ENCODE measurements around the gene MOXD1.
A peak's percentile ranks its signal among the peaks of the same experiment; 100 is the strongest.
"Not testable (repeated sequence)": the region's sequence is repeated elsewhere in the genome, so short reads cannot be mapped to it uniquely, and the experiment has no call there.

MOXD1 gene

GRCh38 chr6:132354517-132355167 is 46.6 kb downstream of the MOXD1 start:
- H3K9me3 Mint-ChIP-seq = peaks cover 14% of the 10 kb centered on the region
- peak overlapping the region; percentile 73 for H3K4me3 Mint-ChIP-seq
- peaks cover 16% of the 10 kb centered on the region for H3K36me3 Mint-ChIP-seq
- peaks cover 47% of the 10 kb centered on the region for H3K4me1 Mint-ChIP-seq
- peak; percentile 95 for ATAC-seq (ENCODE audit: low read depth)
- H3K27me3 Mint-ChIP-seq = no peaks in the 10 kb centered on the region
- DNase-seq (ENCODE audit: low spot score in 2 of 2) = peak; percentile 81 to 87
- peak overlapping the region; percentile 91 for H3K27ac Mint-ChIP-seq

- not testable (repeated sequence) for ATAC-seq (ENCODE audit: low read depth); H3K27me3 Mint-ChIP-seq
- Mint-ChIP-seq H3K27ac (peak overlapping the region; percentile 91), H3K4me1 (peaks cover 42% of the 10 kb centered on the region), H3K36me3 (peaks cover 16% of the 10 kb centered on the region), H3K9me3 (peaks cover 12% of the 10 kb centered on the region), H3K4me3 (peak overlapping the region; percentile 59)
- peak in 1 of 2 donors; percentile 20 for DNase-seq (ENCODE audit: low spot score in 2 of 2)
Measured at GRCh38 chr6:132351986-132352385, 49.3 kb downstream of the MOXD1 start.

DNA sequence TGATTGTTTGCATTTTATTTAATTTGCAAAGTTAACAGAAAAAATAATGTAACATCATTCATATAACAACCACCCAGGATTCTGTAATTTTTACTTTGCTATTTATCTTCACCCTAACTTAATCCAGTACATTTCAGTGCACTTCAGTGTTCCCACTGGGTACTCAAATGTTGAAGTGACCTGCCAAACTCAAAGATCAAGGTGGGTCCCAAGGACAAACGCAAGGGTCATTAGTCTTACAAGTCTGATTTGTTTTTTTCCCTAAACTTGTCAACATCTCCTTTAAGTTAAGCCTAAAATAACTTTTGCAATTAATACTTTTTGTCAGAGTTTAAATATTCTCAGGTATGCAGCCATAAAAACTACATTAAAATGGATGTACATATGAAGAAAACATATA is 53.0 kb downstream of the MOXD1 start:
- no peak for ATAC-seq (ENCODE audit: low read depth)

DNA sequence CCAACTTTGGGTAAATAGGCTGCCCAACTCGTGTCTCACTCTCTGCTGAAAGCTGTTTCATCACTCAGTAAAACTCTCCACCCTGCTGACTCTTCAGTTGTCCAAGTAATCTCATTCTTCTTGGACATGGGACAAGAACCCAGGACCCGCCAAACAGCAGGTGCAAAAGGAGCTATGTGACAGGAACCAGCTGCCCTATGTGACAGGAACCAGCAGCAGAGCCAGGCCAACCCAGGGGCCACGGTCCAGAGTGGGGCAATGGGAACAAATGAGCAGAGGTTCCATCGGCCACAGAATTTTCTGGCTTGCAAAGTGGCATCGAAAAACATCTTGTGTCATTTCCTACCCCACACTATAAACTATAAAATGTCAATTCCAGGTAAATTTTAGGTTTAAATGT is 56.5 kb downstream of the MOXD1 start:
- H3K9me3 Mint-ChIP-seq = peaks cover 9% of the 10 kb centered on the region
- no peak for ATAC-seq (ENCODE audit: low read depth)
- H3K4me1 Mint-ChIP-seq = no peaks in the 10 kb centered on the region
- DNase-seq (ENCODE audit: low spot score in 2 of 2) = no peak
- H3K27me3 Mint-ChIP-seq = peaks cover 2% of the 10 kb centered on the region
- no peak overlapping the region for H3K27ac Mint-ChIP-seq
- H3K4me3 Mint-ChIP-seq = no peak overlapping the region
- peaks cover 10% of the 10 kb centered on the region for H3K36me3 Mint-ChIP-seq

More for the DNA sequence above, 53.0 kb downstream of the MOXD1 start:
- Mint-ChIP-seq H3K4me3 (no peak overlapping the region), H3K9me3 (peaks cover 8% of the 10 kb centered on the region), H3K27ac (no peak overlapping the region), H3K36me3 (peaks cover 13% of the 10 kb centered on the region), H3K4me1 (peaks cover 20% of the 10 kb centered on the region), H3K27me3 (peaks cover 2% of the 10 kb centered on the region)
- DNase-seq (ENCODE audit: low spot score in 2 of 2) = no peak

GRCh38 chr6:132341646-132342045 is 59.6 kb downstream of the MOXD1 start:
- no peaks in the 10 kb centered on the region for H3K4me1 Mint-ChIP-seq
- H3K27me3 Mint-ChIP-seq = peaks cover 2% of the 10 kb centered on the region
- H3K4me3 Mint-ChIP-seq = no peak overlapping the region
- peaks cover 5% of the 10 kb centered on the region for H3K36me3 Mint-ChIP-seq
- peaks cover 7% of the 10 kb centered on the region for H3K9me3 Mint-ChIP-seq
- DNase-seq (ENCODE audit: low spot score in 2 of 2) (no peak), ATAC-seq (ENCODE audit: low read depth) (no peak)
- H3K27ac Mint-ChIP-seq = no peak overlapping the region

- no peaks in the 10 kb centered on the region for H3K4me1 Mint-ChIP-seq
- H3K9me3 Mint-ChIP-seq = no peaks in the 10 kb centered on the region
- H3K27ac Mint-ChIP-seq = no peak overlapping the region
- peaks cover 2% of the 10 kb centered on the region for H3K36me3 Mint-ChIP-seq
- no peaks in the 10 kb centered on the region for H3K27me3 Mint-ChIP-seq
- ATAC-seq (ENCODE audit: low read depth) (no peak), DNase-seq (ENCODE audit: low spot score in 2 of 2) (no peak)
- H3K4me3 Mint-ChIP-seq = no peak overlapping the region
Measured at GRCh38 chr6:132334521-132334885, 66.8 kb downstream of the MOXD1 start.

GRCh38 chr6:132333639-132334520 is 67.4 kb downstream of the MOXD1 start:
- Mint-ChIP-seq H3K27ac (no peak overlapping the region), H3K4me1 (no peaks in the 10 kb centered on the region), H3K27me3 (no peaks in the 10 kb centered on the region), H3K36me3 (peaks cover 2% of the 10 kb centered on the region), H3K4me3 (no peak overlapping the region), H3K9me3 (no peaks in the 10 kb centered on the region)
- DNase-seq (ENCODE audit: low spot score in 2 of 2) (no peak), ATAC-seq (ENCODE audit: low read depth) (no peak)

- no peak overlapping the region for H3K4me3 Mint-ChIP-seq
- peaks cover 2% of the 10 kb centered on the region for H3K36me3 Mint-ChIP-seq
- no peaks in the 10 kb centered on the region for H3K9me3 Mint-ChIP-seq
- no peaks in the 10 kb centered on the region for H3K27me3 Mint-ChIP-seq
- H3K4me1 Mint-ChIP-seq = no peaks in the 10 kb centered on the region
- ATAC-seq (ENCODE audit: low read depth) = no peak
- no peak for DNase-seq (ENCODE audit: low spot score in 2 of 2)
- H3K27ac Mint-ChIP-seq = no peak overlapping the region
Measured at GRCh38 chr6:132330759-132331158, 70.5 kb downstream of the MOXD1 start.

DNA sequence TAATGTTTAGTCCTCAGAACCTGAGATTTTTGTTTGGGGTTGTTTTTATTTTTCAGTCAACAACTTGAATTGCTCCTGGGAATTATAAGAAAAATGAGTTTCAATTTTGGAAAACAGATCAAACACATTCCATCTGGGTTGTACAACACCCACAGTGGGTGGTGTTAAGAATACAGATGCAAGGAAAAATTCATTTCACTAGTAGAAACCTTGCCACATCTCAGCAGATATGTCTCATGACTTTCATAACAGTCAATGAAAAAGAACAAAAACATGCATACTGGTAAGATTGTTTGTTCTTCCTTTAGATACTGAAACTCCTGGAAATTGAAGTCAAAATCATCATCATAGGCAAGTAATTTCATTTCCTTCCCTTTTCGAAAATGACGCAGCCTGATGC is 78.9 kb downstream of the MOXD1 start:
- Mint-ChIP-seq H3K9me3 (peaks cover 5% of the 10 kb centered on the region), H3K4me3 (no peak overlapping the region), H3K27ac (no peak overlapping the region), H3K27me3 (no peaks in the 10 kb centered on the region), H3K4me1 (peaks cover 4% of the 10 kb centered on the region), H3K36me3 (no peaks in the 10 kb centered on the region)
- DNase-seq (ENCODE audit: low spot score in 2 of 2) = no peak
- ATAC-seq (ENCODE audit: low read depth) = no peak

- Mint-ChIP-seq H3K4me3 (no peak overlapping the region), H3K9me3 (peaks cover 15% of the 10 kb centered on the region), H3K27me3 (no peaks in the 10 kb centered on the region), H3K27ac (no peak overlapping the region), H3K36me3 (peaks cover 12% of the 10 kb centered on the region), H3K4me1 (peaks cover 4% of the 10 kb centered on the region)
- no peak for ATAC-seq (ENCODE audit: low read depth)
- DNase-seq (ENCODE audit: low spot score in 2 of 2) = no peak
Measured at GRCh38 chr6:132320007-132320406, 81.3 kb downstream of the MOXD1 start.

DNA sequence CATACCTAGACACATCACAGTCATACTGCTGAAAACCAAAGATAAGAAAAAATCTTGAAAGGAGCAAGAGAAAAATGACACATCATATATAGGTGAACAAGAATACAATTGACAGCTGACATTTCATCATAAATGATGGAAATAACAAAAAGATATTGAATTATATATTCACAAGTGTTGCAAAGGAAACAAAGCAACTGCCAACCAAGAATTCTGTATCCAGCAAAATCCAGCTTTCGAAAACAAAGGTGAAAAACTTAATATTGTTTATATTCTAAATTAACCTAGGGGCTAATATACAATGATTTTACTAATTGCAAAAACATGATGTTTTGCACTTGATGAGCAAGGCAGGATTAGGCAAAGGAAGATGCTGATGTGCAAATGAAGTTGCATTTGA is 84.3 kb downstream of the MOXD1 start:
- Mint-ChIP-seq H3K9me3 (peaks cover 20% of the 10 kb centered on the region), H3K27me3 (peaks cover 2% of the 10 kb centered on the region), H3K4me3 (no peak overlapping the region), H3K36me3 (peaks cover 19% of the 10 kb centered on the region), H3K4me1 (peaks cover 7% of the 10 kb centered on the region), H3K27ac (no peak overlapping the region)
- no peak for DNase-seq (ENCODE audit: low spot score in 2 of 2)
- no peak for ATAC-seq (ENCODE audit: low read depth)

DNA sequence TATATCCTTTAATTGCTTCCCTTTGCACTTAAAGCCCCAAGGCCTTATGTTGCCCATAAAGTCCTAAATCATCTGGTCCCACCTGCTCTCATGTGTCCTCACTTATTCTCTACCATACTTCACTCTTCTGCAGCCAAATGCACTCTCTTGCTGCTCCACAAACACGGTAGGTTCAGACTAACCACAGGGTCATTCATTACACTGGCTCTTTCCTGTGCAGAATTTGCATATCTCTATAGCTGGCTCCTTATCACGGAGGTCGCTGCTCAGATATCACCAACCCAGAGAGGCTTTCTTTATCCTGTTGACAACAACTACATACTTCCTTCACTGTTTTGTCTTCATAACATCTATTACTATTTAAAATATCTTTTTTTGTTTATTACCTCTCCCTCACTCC is 86.8 kb downstream of the MOXD1 start:
- no peak overlapping the region for H3K27ac Mint-ChIP-seq
- peaks cover 29% of the 10 kb centered on the region for H3K36me3 Mint-ChIP-seq
- ATAC-seq (ENCODE audit: low read depth) (peak; percentile 24), DNase-seq (ENCODE audit: low spot score in 2 of 2) (no peak)
- peaks cover 11% of the 10 kb centered on the region for H3K4me1 Mint-ChIP-seq
- peaks cover 2% of the 10 kb centered on the region for H3K27me3 Mint-ChIP-seq
- H3K9me3 Mint-ChIP-seq = peaks cover 25% of the 10 kb centered on the region
- no peak overlapping the region for H3K4me3 Mint-ChIP-seq

DNA sequence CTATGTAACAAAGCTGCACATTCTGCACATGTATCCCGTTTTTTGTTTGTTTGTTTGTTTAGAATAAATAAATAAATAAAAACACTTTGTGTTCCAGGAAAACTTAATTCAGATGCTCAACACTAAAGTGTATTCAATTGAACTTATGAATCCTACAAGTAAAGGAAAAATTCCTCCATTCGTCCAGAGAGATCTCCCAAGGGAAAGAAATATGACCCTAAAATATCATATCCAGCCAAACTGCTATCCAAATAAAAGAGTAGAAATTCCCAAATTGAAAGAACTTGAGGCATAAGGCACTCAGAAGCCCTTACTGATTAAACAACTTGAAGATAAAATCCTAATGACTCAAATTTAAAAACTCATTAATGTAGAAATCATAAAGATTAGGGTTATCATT is 90.4 kb downstream of the MOXD1 start:
- Mint-ChIP-seq H3K27ac (no peak overlapping the region), H3K4me1 (peaks cover 13% of the 10 kb centered on the region), H3K27me3 (peaks cover 2% of the 10 kb centered on the region), H3K4me3 (no peak overlapping the region), H3K9me3 (peaks cover 28% of the 10 kb centered on the region), H3K36me3 (peaks cover 44% of the 10 kb centered on the region)
- DNase-seq (ENCODE audit: low spot score in 2 of 2) (no peak), ATAC-seq (ENCODE audit: low read depth) (no peak)

- Mint-ChIP-seq H3K4me1 (peaks cover 13% of the 10 kb centered on the region), H3K9me3 (peaks cover 28% of the 10 kb centered on the region), H3K36me3 (peaks cover 45% of the 10 kb centered on the region)
- DNase-seq (ENCODE audit: low spot score in 2 of 2); H3K4me3 Mint-ChIP-seq; ATAC-seq (ENCODE audit: low read depth); H3K27ac Mint-ChIP-seq; H3K27me3 Mint-ChIP-seq: not testable (repeated sequence)
Measured at GRCh38 chr6:132310151-132310550, 91.1 kb downstream of the MOXD1 start.

Measured in memory B cell (primary cell).